Loucy (cell line): ENCODE measurements around the gene CA7.

ENCODE experiments used
- H2AFZ ChIP-seq: fragments of 200-600 bp; sonication (generic); 2 replicates; pipeline ENCODE4 v1.6.0; 2016; ENCODE audit warnings: antibody characterized with exemption, mild to moderate bottlenecking, low read length, moderate library complexity
- H3F3A ChIP-seq: fragments of 200-600 bp; 2 replicates; pipeline ENCODE4 v1.6.0; 2016; ENCODE audit warnings: antibody characterized with exemption, low read depth, mild to moderate bottlenecking
- H3K27me3 ChIP-seq: fragments of 200-600 bp; sonication (generic); 2 replicates; pipeline ENCODE4 v1.6.1; 2014; ENCODE audit warnings: low read length, mild to moderate bottlenecking; ENCODE audit not compliant: insufficient read depth, poor library complexity, severe bottlenecking
- H3K36me3 ChIP-seq: fragments of 200-600 bp; sonication (generic); 2 replicates; pipeline ENCODE4 v1.6.1; 2016; ENCODE audit warnings: low read length; ENCODE audit not compliant: insufficient read depth
- H3K4me1 ChIP-seq: fragments of 200-600 bp; sonication (generic); 2 replicates; pipeline ENCODE4 v1.5.1; 2014; ENCODE audit warnings: low read length, mild to moderate bottlenecking; ENCODE audit not compliant: insufficient read depth, poor library complexity, severe bottlenecking
- H3K4me2 ChIP-seq: fragments of 200-600 bp; sonication (generic); 2 replicates; pipeline ENCODE4 v1.6.0; 2014; ENCODE audit warnings: antibody characterized with exemption, low read length, low read depth, mild to moderate bottlenecking; ENCODE audit not compliant: poor library complexity, severe bottlenecking
- H3K4me3 ChIP-seq: fragments of 200-600 bp; sonication (generic); 2 replicates; pipeline ENCODE4 v1.5.1; 2014; ENCODE audit warnings: low read length, mild to moderate bottlenecking, mixed read lengths; ENCODE audit not compliant: poor library complexity, severe bottlenecking
- H3K79me2 ChIP-seq: fragments of 200-600 bp; sonication (generic); 2 replicates; pipeline ENCODE4 v1.6.1; 2014; ENCODE audit warnings: low read length; ENCODE audit not compliant: insufficient read depth
- H3K9ac ChIP-seq: fragments of 200-600 bp; sonication (generic); 2 replicates; pipeline ENCODE4 v1.6.0; 2014; ENCODE audit warnings: mild to moderate bottlenecking, low read depth, low read length, moderate library complexity; ENCODE audit not compliant: poor library complexity, severe bottlenecking
- H3K9me2 ChIP-seq: fragments of 200-600 bp; sonication (generic); replicated peaks from 2 replicates; pipeline ENCODE4 v1.6.1; 2016; ENCODE audit warnings: low read depth, low read length, mixed read lengths
- H3K9me3 ChIP-seq: fragments of 200-600 bp; sonication (generic); 2 replicates; pipeline ENCODE4 v1.6.1; 2014; ENCODE audit warnings: mild to moderate bottlenecking, antibody characterized with exemption, low read length, low read depth; ENCODE audit not compliant: insufficient read depth
- H4K20me1 ChIP-seq: fragments of 200-600 bp; sonication (generic); 2 replicates; pipeline ENCODE4 v1.6.0; 2014; ENCODE audit warnings: antibody characterized with exemption, low read length, mild to moderate bottlenecking; ENCODE audit not compliant: insufficient read depth, poor library complexity, severe bottlenecking
- CTCF ChIP-seq: fragments of 200-600 bp; sonication (generic); conservative IDR thresholded peaks from 2 replicates; pipeline ENCODE4 v1.5.1; 2014; ENCODE audit warnings: mild to moderate bottlenecking, antibody characterized with exemption, low read length
- EZH2phosphoT487 ChIP-seq: fragments of 200-600 bp; IDR thresholded peaks from 2 replicates; pipeline ENCODE4 v1.6.1; 2018; ENCODE audit warnings: antibody characterized with exemption, mild to moderate bottlenecking, moderate library complexity, borderline replicate concordance

Gene CA7

GRCh38 chr16:66824006-66824405 lies 20.2 kb upstream of the CA7 start:
- H3K9ac ChIP-seq: no peak overlapping the region
- TF ChIP-seq EZH2phosphoT487 (no peak), CTCF (no peak)
- no peak overlapping the region for H3K4me3 ChIP-seq
- H3K4me1 ChIP-seq: peaks cover 32% of the 10 kb centered on the region
- peaks cover 53% of the 10 kb centered on the region for H3K36me3 ChIP-seq
- peaks cover 42% of the 10 kb centered on the region for H4K20me1 ChIP-seq
- H2AFZ ChIP-seq: no peak overlapping the region
- peaks cover 62% of the 10 kb centered on the region for H3K79me2 ChIP-seq
- no peaks in the 10 kb centered on the region for H3F3A ChIP-seq
- H3K9me2 ChIP-seq: no peaks in the 10 kb centered on the region
- peak overlapping the region; percentile 58 for H3K4me2 ChIP-seq
- no peaks in the 10 kb centered on the region for H3K27me3 ChIP-seq
- H3K9me3 ChIP-seq: no peaks in the 10 kb centered on the region

- H4K20me1 ChIP-seq: peaks cover 31% of the 10 kb centered on the region
- TF ChIP-seq EZH2phosphoT487 (no peak), CTCF (peak; percentile 81)
- peaks cover 50% of the 10 kb centered on the region for H3K79me2 ChIP-seq
- H3K4me2 ChIP-seq: peak within 1 kb of the TSS; percentile 96
- H2AFZ ChIP-seq: peak within 1 kb of the TSS; percentile 88
- no peaks in the 10 kb centered on the region for H3K9me2 ChIP-seq
- H3F3A ChIP-seq: no peaks in the 10 kb centered on the region
- no peaks in the 10 kb centered on the region for H3K9me3 ChIP-seq
- peak within 1 kb of the TSS; percentile 83 for H3K4me3 ChIP-seq
- peak within 1 kb of the TSS; percentile 96 for H3K9ac ChIP-seq
- peaks cover 37% of the 10 kb centered on the region for H3K4me1 ChIP-seq
- no peaks in the 10 kb centered on the region for H3K27me3 ChIP-seq
- peaks cover 6% of the 10 kb centered on the region; the same call in 1 of the 2 replicates for H3K36me3 ChIP-seq
Observed at GRCh38 chr16:66830422-66831404, 13.5 kb upstream of the CA7 start, which contains the start of gene NAE1. Gene NAE1 (minus strand): TSS chr16:66830976. CDS start chr16:66830899, 77 bp downstream.

- Histone ChIP-seq H3K4me3 (no peak overlapping the region), H3K4me2 (no peak overlapping the region), H2AFZ (no peak overlapping the region), H3K36me3 (0 out of 2 replicates have a peak, but pooled peaks cover 5% of the 10 kb centered on the region), H3K9ac (no peak overlapping the region), H3F3A (no peaks in the 10 kb centered on the region), H3K79me2 (peaks cover 35% of the 10 kb centered on the region), H3K4me1 (peaks cover 27% of the 10 kb centered on the region), H3K9me2 (no peaks in the 10 kb centered on the region), H4K20me1 (peaks cover 20% of the 10 kb centered on the region), H3K9me3 (no peaks in the 10 kb centered on the region), H3K27me3 (no peaks in the 10 kb centered on the region)
- TF ChIP-seq EZH2phosphoT487: no peak
- no peak for TF ChIP-seq CTCF
Observed at GRCh38 chr16:66832190-66832589, 12.0 kb upstream of the CA7 start.
